OCI-M2 (cell line): ENCODE measurements around the gene PALLD.

ENCODE experiments used
- DNase-seq: peaks from one replicate; lab custom pipeline; 2025; ENCODE audit not compliant: unreplicated experiment; lab: John Stamatoyannopoulos, UW

PALLD gene

GRCh38 chr4:168618577-168619265 lies 121.9 kb downstream of the PALLD start:
- DNase-seq, result no peak

GRCh38 chr4:168619266-168619631 lies 122.4 kb downstream of the PALLD start:
- no peak for DNase-seq

GRCh38 chr4:168621806-168622589 lies 125.1 kb downstream of the PALLD start:
- no peak for DNase-seq

GRCh38 chr4:168622600-168622999 lies 125.7 kb downstream of the PALLD start:
- DNase-seq, result no peak

- DNase-seq, result no peak
These were observed 126.2 kb downstream of the PALLD start for GRCh38 chr4:168623011-168623410.

GRCh38 chr4:168623484-168623883 lies 126.6 kb downstream of the PALLD start:
- DNase-seq, result no peak

- DNase-seq, result no peak
These were observed 131.4 kb downstream of the PALLD start for GRCh38 chr4:168628251-168628650.

- no peak for DNase-seq
These were observed 132.7 kb downstream of the PALLD start for GRCh38 chr4:168629566-168629965.

- DNase-seq, result no peak
These were observed 133.8 kb downstream of the PALLD start for GRCh38 chr4:168630445-168631187.

GRCh38 chr4:168631241-168632162 lies 134.7 kb downstream of the PALLD start:
- no peak for DNase-seq

GRCh38 chr4:168632301-168632725 lies 135.5 kb downstream of the PALLD start:
- DNase-seq, result no peak

GRCh38 chr4:168633064-168633463 lies 136.2 kb downstream of the PALLD start:
- DNase-seq, result no peak

- DNase-seq, result no peak
These were observed 136.6 kb downstream of the PALLD start for GRCh38 chr4:168633496-168633895.

GRCh38 chr4:168634276-168634802 lies 137.5 kb downstream of the PALLD start:
- DNase-seq, result no peak

GRCh38 chr4:168636040-168636439 lies 139.2 kb downstream of the PALLD start:
- no peak for DNase-seq

GRCh38 chr4:168636506-168637196 lies 139.8 kb downstream of the PALLD start:
- DNase-seq, result no peak

GRCh38 chr4:168637872-168638756 lies 141.3 kb downstream of the PALLD start:
- DNase-seq, result no peak

- DNase-seq, result no peak
These were observed 143.1 kb downstream of the PALLD start for GRCh38 chr4:168639914-168640313.

GRCh38 chr4:168641811-168642140 lies 144.9 kb downstream of the PALLD start:
- no peak for DNase-seq
